SK-N-SH (cell line): ENCODE results near the gene PHF20. TPM values are rescaled to one million over a fixed set of nuclear protein-coding genes. Genes with fewer than 3 reads are reported as not detected.

Experiments used
- CTCF ChIA-PET: fragments of 300-600, 350-600 bp; formaldehyde crosslinking; extraction: SDS; loops from one replicate; lab custom pipeline; 2021; lab: Yijun Ruan, JAX
- POLR2A ChIA-PET: fragments of 350-600 bp; sonication (Branson Sonifier 250); formaldehyde crosslinking; extraction: SDS; loops from one replicate; lab custom pipeline; 2020; ENCODE audit warnings: antibody characterized with exemption, inconsistent platforms; lab: Yijun Ruan, JAX
- DNase-seq: peaks from one replicate; pipeline ENCODE4 v3.0.0; 2012
- H2AFZ ChIP-seq: fragments of 200-600 bp; sonication (generic); 2 replicates; pipeline ENCODE4 v1.8.1; 2016; ENCODE audit warnings: antibody characterized with exemption, mild to moderate bottlenecking, low read depth
- H3F3A ChIP-seq: fragments of 200-600 bp; sonication (generic); replicated peaks from 2 replicates; pipeline ENCODE3; 2016; ENCODE audit warnings: antibody characterized with exemption, mild to moderate bottlenecking; ENCODE audit not compliant: insufficient read depth
- H3K27ac ChIP-seq, 2 experiments: fragments of 200-500 bp in 1 of 2; fragments of 200-600 bp in 1 of 2; sonication (Bioruptor generic) in 1 of 2; sonication (generic), shearing (Covaris generic) in 1 of 2; 2 replicates each; pipeline versions ENCODE4 v1.5.1 to v1.6.1; 2014 to 2016; ENCODE audit warnings: low read depth in 2 of 2, inconsistent platforms in 1 of 2, low read length in 1 of 2, mild to moderate bottlenecking in 1 of 2, mixed read lengths in 1 of 2
- H3K27me3 ChIP-seq: fragments of 200-600 bp; sonication (generic), shearing (Covaris generic); 2 replicates; pipeline ENCODE4 v1.6.1; 2016; ENCODE audit warnings: mixed run types; ENCODE audit not compliant: insufficient read depth
- H3K36me3 ChIP-seq, 2 experiments: fragments of 200-500 bp in 1 of 2; fragments of 200-600 bp in 1 of 2; sonication (Bioruptor generic) in 1 of 2; sonication (generic) in 1 of 2; replicated peaks in 1 of 2; 2 replicates each; pipeline versions ENCODE3 to v1.5.1; 2014 to 2016; ENCODE audit warnings: low read length in 1 of 2, mild to moderate bottlenecking in 1 of 2; ENCODE audit not compliant: insufficient read depth in 2 of 2, control insufficient read depth in 1 of 2
- H3K4me1 ChIP-seq, 2 experiments: fragments of 200-500 bp in 1 of 2; fragments of 200-600 bp in 1 of 2; sonication (Bioruptor generic) in 1 of 2; sonication (generic), shearing (Covaris generic) in 1 of 2; 2 replicates each; pipeline versions ENCODE4 v1.5.1 to v1.6.1; 2014 to 2016; ENCODE audit warnings: low read depth in 1 of 2, low read length in 1 of 2, mixed run types in 1 of 2; ENCODE audit not compliant: insufficient read depth in 2 of 2, control insufficient read depth in 1 of 2
- H3K4me2 ChIP-seq: fragments of 200-600 bp; sonication (generic), shearing (Covaris generic); 2 replicates; pipeline ENCODE4 v1.6.1; 2017; ENCODE audit warnings: mixed run types
- H3K4me3 ChIP-seq, 2 experiments: fragments of 200-500 bp in 1 of 2; fragments of 200-600 bp in 1 of 2; sonication (Bioruptor generic) in 1 of 2; sonication (generic), shearing (Covaris generic) in 1 of 2; 2 replicates each; pipeline versions ENCODE4 v1.5.1 to v1.8.1; 2014 to 2016; ENCODE audit warnings: low read depth in 2 of 2, inconsistent platforms in 1 of 2, low read length in 1 of 2, mild to moderate bottlenecking in 1 of 2, mixed read lengths in 1 of 2, moderate library complexity in 1 of 2
- H3K79me2 ChIP-seq: fragments of 200-600 bp; sonication (generic); 2 replicates; pipeline ENCODE4 v1.8.1; 2017; ENCODE audit warnings: mild to moderate bottlenecking; ENCODE audit not compliant: insufficient read depth
- H3K9ac ChIP-seq: fragments of 200-600 bp; sonication (generic); 2 replicates; pipeline ENCODE4 v1.6.1; 2017; ENCODE audit warnings: mixed run types
- H3K9me2 ChIP-seq: fragments of 200-600 bp; sonication (generic); 2 replicates; pipeline ENCODE4 v1.6.1; 2017; ENCODE audit warnings: mixed run types
- H3K9me3 ChIP-seq: fragments of 200-600 bp; sonication (generic); 2 replicates; pipeline ENCODE4 v1.6.1; 2017; ENCODE audit warnings: mixed run types, mild to moderate bottlenecking, moderate library complexity
- H4K20me1 ChIP-seq: fragments of 200-600 bp; sonication (generic); 2 replicates; pipeline ENCODE4 v1.6.1; 2017; ENCODE audit warnings: mild to moderate bottlenecking, mixed run types; ENCODE audit not compliant: insufficient read depth
- FOSL2 ChIP-seq: IDR thresholded peaks from 2 replicates; pipeline ENCODE4 v1.4.0; 2012; ENCODE audit warnings: low read depth, mild to moderate bottlenecking, moderate library complexity, borderline replicate concordance
- FOXJ3 ChIP-seq: sonication (generic); formaldehyde crosslinking; IDR thresholded peaks from 2 replicates; pipeline ENCODE4 v1.5.1; 2020; ENCODE audit warnings: mild to moderate bottlenecking, missing genetic modification reagents
- GABPA ChIP-seq: IDR thresholded peaks from 2 replicates; pipeline ENCODE4 v1.4.0; 2012; ENCODE audit warnings: low read depth, mild to moderate bottlenecking
- GATA2 ChIP-seq: sonication (generic); formaldehyde crosslinking; IDR thresholded peaks from 2 replicates; pipeline ENCODE4 v1.5.0; 2020; ENCODE audit warnings: mild to moderate bottlenecking, missing genetic modification reagents
- JUND ChIP-seq: IDR thresholded peaks from 2 replicates; pipeline ENCODE4 v1.4.0; 2012
- MEF2A ChIP-seq: IDR thresholded peaks from 2 replicates; pipeline ENCODE4 v1.4.0; 2012; ENCODE audit warnings: low read depth, borderline replicate concordance
- MXI1 ChIP-seq: IDR thresholded peaks from 2 replicates; pipeline ENCODE4 v1.6.1; 2012; ENCODE audit warnings: mild to moderate bottlenecking, low read depth, low read length, improper control_type of control experiment
- NFIC ChIP-seq: IDR thresholded peaks from 2 replicates; pipeline ENCODE4 v1.4.0; 2012; ENCODE audit warnings: borderline replicate concordance
- NRF1 ChIP-seq: IDR thresholded peaks from 2 replicates; pipeline ENCODE4 v1.6.1; 2012; ENCODE audit warnings: low read depth, mild to moderate bottlenecking, low read length
- RAD21 ChIP-seq: IDR thresholded peaks from 2 replicates; pipeline ENCODE4 v1.6.1; 2012; ENCODE audit warnings: mild to moderate bottlenecking, low read length
- RCOR1 ChIP-seq: fragments of 150-350 bp; IDR thresholded peaks from 2 replicates; pipeline ENCODE4 v1.6.1; 2017; ENCODE audit warnings: antibody characterized with exemption, low read length
- RXRA ChIP-seq: IDR thresholded peaks from 2 replicates; pipeline ENCODE4 v1.4.0; 2012; ENCODE audit warnings: low read depth, mild to moderate bottlenecking, borderline replicate concordance
- TEAD4 ChIP-seq: IDR thresholded peaks from 2 replicates; pipeline ENCODE4 v1.4.0; 2012; ENCODE audit warnings: mild to moderate bottlenecking, borderline replicate concordance; ENCODE audit not compliant: insufficient read depth
- WGBS: methylation state at CpG from one replicate; pipeline ENCODE4 v1.1.6; 2017; ENCODE audit warnings: low lambda C conversion rate; 5-methylcytosine and 5-hydroxymethylcytosine counted together
- polyA plus RNA-seq, 3 experiments: library from polyadenylated mRNA; depleted of rRNA; stranded (reverse); fragments of >200 nt; gene quantifications; 2 replicates each; pipeline ENCODE4 v1.2.3, GENCODE V29; 2012
- TF ChIP-seq, protein P1 (sequence below): fragments of 200-600 bp; sonication (generic); IDR thresholded peaks from 2 replicates; pipeline ENCODE4 v1.6.1; 2017; ENCODE audit warnings: antibody characterized with exemption, mild to moderate bottlenecking, moderate library complexity
- TF ChIP-seq, protein P2 (sequence below): fragments of 150-350 bp; IDR thresholded peaks from 2 replicates; pipeline ENCODE4 v1.6.1; 2017; ENCODE audit warnings: antibody characterized with exemption, low read length, low read depth, borderline replicate concordance
- TF ChIP-seq, protein P3 (sequence below): IDR thresholded peaks from 2 replicates; pipeline ENCODE4 v1.4.0; 2012; ENCODE audit warnings: low read depth, borderline replicate concordance
- TF ChIP-seq, protein P4 (sequence below): IDR thresholded peaks from 2 replicates; pipeline ENCODE4 v1.4.0; 2012; ENCODE audit warnings: low read depth, borderline replicate concordance
- TF ChIP-seq, protein P5 (sequence below): IDR thresholded peaks from 2 replicates; pipeline ENCODE4; 2012
- TF ChIP-seq, protein P6 (sequence below): IDR thresholded peaks from 2 replicates; pipeline ENCODE4 v1.4.0; 2012; ENCODE audit warnings: low read depth

The PHF20 gene
- polyA plus RNA-seq, 1 of the 3 experiments (the other 2 are of a cell fraction) = 23.8 TPM

DNA sequence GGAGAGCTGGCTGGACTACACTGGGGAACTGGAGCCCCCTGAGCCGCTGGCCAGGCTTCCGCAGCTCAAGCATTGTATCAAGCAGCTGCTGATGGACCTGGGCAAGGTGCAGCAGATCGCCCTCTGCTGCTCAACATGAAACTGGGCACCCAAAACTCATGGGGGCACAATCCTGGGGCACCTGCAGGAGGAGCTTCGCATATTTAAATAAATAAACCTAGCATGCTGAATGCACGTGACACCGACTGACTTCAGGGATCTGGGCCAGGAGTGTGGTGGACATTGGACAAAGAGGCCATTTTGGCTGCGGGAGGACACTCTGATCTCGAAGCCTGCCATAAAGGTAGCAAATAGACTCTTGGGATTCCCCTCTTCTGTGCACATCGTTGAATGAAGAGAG lies 175.7 kb downstream of the PHF20 start:
- no peaks in the 10 kb centered on the region for H3K9me2 ChIP-seq
- TF ChIP-seq RAD21 = peak; percentile 41
- TF ChIP-seq MXI1 = no peak
- TF ChIP-seq, protein P1, sequence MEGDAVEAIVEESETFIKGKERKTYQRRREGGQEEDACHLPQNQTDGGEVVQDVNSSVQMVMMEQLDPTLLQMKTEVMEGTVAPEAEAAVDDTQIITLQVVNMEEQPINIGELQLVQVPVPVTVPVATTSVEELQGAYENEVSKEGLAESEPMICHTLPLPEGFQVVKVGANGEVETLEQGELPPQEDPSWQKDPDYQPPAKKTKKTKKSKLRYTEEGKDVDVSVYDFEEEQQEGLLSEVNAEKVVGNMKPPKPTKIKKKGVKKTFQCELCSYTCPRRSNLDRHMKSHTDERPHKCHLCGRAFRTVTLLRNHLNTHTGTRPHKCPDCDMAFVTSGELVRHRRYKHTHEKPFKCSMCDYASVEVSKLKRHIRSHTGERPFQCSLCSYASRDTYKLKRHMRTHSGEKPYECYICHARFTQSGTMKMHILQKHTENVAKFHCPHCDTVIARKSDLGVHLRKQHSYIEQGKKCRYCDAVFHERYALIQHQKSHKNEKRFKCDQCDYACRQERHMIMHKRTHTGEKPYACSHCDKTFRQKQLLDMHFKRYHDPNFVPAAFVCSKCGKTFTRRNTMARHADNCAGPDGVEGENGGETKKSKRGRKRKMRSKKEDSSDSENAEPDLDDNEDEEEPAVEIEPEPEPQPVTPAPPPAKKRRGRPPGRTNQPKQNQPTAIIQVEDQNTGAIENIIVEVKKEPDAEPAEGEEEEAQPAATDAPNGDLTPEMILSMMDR = peak; percentile 59
- H2AFZ ChIP-seq = no peak overlapping the region
- DNase-seq = peak; percentile 58
- ChIA-PET POLR2A (no interaction called here), CTCF (interaction anchor here (0.6 to 2.4 kb wide), 14 partner anchors 12 to 327 kb away, joined by 3 to 8 read pairs (median 4); no protein-coding TSS in a partner anchor)
- H3K4me1 ChIP-seq = peaks cover 6 to 7% of the 10 kb centered on the region in 2 experiments; a peak in 1 of 4 replicates
- no peaks in the 10 kb centered on the region for H3K27me3 ChIP-seq
- H3K4me2 ChIP-seq = no peak overlapping the region
- no peak overlapping the region for H3K4me3 ChIP-seq
- no peaks in the 10 kb centered on the region for H4K20me1 ChIP-seq
- H3K9me3 ChIP-seq = no peaks in the 10 kb centered on the region
- no peak overlapping the region for H3K27ac ChIP-seq
- peaks cover 25% of the 10 kb centered on the region for H3K79me2 ChIP-seq
- H3K36me3 ChIP-seq = peaks cover 15 to 43% of the 10 kb centered on the region in 2 experiments
- WGBS = 82% methylated on average over 6 of the region's 9 CpGs
- H3F3A ChIP-seq = peaks cover 21% of the 10 kb centered on the region
- H3K9ac ChIP-seq = no peak overlapping the region

DNA sequence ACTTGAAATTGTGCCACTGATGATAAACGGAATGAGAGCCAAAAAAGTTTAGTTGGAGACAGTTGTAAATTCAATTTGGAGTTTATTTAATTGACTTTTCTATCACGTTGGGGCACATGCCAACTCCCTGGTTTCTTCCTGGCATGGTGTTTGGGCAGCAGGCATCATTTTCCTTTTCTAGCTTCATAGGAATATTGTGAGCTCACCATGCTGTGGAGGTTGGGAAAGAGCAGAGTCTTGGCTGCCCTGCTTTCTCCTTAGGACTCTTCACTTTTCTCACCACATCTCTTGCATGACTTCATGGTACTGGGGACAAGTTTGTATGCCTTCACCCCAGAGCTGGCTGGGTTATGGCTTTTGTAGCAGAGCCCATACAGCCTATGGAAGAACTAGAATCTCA lies 176.1 kb downstream of the PHF20 start:
- peaks cover 15 to 43% of the 10 kb centered on the region in 2 experiments for H3K36me3 ChIP-seq
- H3K4me3 ChIP-seq = no peak overlapping the region
- no peak for DNase-seq
- CTCF ChIA-PET = interaction anchor here (1.1 to 2.4 kb wide), 11 partner anchors 12 to 327 kb away, joined by 3 to 8 read pairs (median 4); no protein-coding TSS in a partner anchor
- WGBS = 53% methylated on average over 2 of the region's 2 CpGs
- peaks cover 21% of the 10 kb centered on the region for H3F3A ChIP-seq
- no peak overlapping the region for H3K4me2 ChIP-seq
- no peak overlapping the region for H3K9ac ChIP-seq
- TF ChIP-seq FOSL2 = no peak
- TF ChIP-seq TEAD4 = no peak
- no peak for TF ChIP-seq GATA2 (CRISPR knock-in tag)
- no peak for TF ChIP-seq GABPA
- TF ChIP-seq, protein P2, sequence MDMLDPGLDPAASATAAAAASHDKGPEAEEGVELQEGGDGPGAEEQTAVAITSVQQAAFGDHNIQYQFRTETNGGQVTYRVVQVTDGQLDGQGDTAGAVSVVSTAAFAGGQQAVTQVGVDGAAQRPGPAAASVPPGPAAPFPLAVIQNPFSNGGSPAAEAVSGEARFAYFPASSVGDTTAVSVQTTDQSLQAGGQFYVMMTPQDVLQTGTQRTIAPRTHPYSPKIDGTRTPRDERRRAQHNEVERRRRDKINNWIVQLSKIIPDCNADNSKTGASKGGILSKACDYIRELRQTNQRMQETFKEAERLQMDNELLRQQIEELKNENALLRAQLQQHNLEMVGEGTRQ = no peak
- TF ChIP-seq, protein P3, sequence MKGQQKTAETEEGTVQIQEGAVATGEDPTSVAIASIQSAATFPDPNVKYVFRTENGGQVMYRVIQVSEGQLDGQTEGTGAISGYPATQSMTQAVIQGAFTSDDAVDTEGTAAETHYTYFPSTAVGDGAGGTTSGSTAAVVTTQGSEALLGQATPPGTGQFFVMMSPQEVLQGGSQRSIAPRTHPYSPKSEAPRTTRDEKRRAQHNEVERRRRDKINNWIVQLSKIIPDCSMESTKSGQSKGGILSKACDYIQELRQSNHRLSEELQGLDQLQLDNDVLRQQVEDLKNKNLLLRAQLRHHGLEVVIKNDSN = no peak
- no peak for TF ChIP-seq JUND
- TF ChIP-seq RXRA = no peak
- no peak for TF ChIP-seq FOXJ3 (CRISPR knock-in tag)
- TF ChIP-seq, protein P4, sequence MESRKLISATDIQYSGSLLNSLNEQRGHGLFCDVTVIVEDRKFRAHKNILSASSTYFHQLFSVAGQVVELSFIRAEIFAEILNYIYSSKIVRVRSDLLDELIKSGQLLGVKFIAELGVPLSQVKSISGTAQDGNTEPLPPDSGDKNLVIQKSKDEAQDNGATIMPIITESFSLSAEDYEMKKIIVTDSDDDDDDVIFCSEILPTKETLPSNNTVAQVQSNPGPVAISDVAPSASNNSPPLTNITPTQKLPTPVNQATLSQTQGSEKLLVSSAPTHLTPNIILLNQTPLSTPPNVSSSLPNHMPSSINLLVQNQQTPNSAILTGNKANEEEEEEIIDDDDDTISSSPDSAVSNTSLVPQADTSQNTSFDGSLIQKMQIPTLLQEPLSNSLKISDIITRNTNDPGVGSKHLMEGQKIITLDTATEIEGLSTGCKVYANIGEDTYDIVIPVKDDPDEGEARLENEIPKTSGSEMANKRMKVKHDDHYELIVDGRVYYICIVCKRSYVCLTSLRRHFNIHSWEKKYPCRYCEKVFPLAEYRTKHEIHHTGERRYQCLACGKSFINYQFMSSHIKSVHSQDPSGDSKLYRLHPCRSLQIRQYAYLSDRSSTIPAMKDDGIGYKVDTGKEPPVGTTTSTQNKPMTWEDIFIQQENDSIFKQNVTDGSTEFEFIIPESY = no peak
- TF ChIP-seq MEF2A = no peak
- TF ChIP-seq, protein P5, sequence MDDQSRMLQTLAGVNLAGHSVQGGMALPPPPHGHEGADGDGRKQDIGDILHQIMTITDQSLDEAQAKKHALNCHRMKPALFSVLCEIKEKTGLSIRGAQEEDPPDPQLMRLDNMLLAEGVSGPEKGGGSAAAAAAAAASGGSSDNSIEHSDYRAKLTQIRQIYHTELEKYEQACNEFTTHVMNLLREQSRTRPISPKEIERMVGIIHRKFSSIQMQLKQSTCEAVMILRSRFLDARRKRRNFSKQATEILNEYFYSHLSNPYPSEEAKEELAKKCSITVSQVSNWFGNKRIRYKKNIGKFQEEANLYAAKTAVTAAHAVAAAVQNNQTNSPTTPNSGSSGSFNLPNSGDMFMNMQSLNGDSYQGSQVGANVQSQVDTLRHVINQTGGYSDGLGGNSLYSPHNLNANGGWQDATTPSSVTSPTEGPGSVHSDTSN = no peak
- no peak for TF ChIP-seq RCOR1
- TF ChIP-seq NRF1 = no peak
- no peak for TF ChIP-seq NFIC
- TF ChIP-seq, protein P6, sequence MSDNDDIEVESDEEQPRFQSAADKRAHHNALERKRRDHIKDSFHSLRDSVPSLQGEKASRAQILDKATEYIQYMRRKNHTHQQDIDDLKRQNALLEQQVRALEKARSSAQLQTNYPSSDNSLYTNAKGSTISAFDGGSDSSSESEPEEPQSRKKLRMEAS = no peak
- TF ChIP-seq, all 33 proteins: peak for 0
- POLR2A ChIA-PET = no interaction called here
- H3K27ac ChIP-seq = no peak overlapping the region
- peaks cover 29% of the 10 kb centered on the region for H3K79me2 ChIP-seq
- H3K4me1 ChIP-seq = peaks cover 10 to 11% of the 10 kb centered on the region in 2 experiments; a peak in 2 of 4 replicates
- H3K9me2 ChIP-seq = no peaks in the 10 kb centered on the region
- no peak overlapping the region for H2AFZ ChIP-seq
- no peaks in the 10 kb centered on the region for H4K20me1 ChIP-seq
- no peaks in the 10 kb centered on the region for H3K9me3 ChIP-seq
- H3K27me3 ChIP-seq = no peaks in the 10 kb centered on the region
